HK-2 (cell line): Measurements from ENCODE around the gene MBNL1.

ENCODE experiments used
- DNase-seq: peaks from one replicate; pipeline ENCODE4 v3.0.0-alpha.2; 2018; ENCODE audit not compliant: unreplicated experiment

MBNL1 gene

GRCh38 chr3:152253514-152253913 is 15.2 kb upstream of the MBNL1 start:
- no peak for DNase-seq

GRCh38 chr3:152254041-152254440 is 14.7 kb upstream of the MBNL1 start:
- no peak for DNase-seq

- no peak for DNase-seq
Observed at GRCh38 chr3:152255290-152255689, 13.4 kb upstream of the MBNL1 start.

GRCh38 chr3:152256851-152257562 is 11.7 kb upstream of the MBNL1 start:
- no peak for DNase-seq

GRCh38 chr3:152257563-152258035 is 11.1 kb upstream of the MBNL1 start:
- no peak for DNase-seq

GRCh38 chr3:152258448-152259393 is 10.0 kb upstream of the MBNL1 start:
- peak; percentile 25 for DNase-seq

- DNase-seq = no peak
Observed at GRCh38 chr3:152259468-152259867, 9.3 kb upstream of the MBNL1 start.

- DNase-seq = no peak
Observed at GRCh38 chr3:152260026-152260425, 8.7 kb upstream of the MBNL1 start.

GRCh38 chr3:152260529-152260928 is 8.2 kb upstream of the MBNL1 start:
- no peak for DNase-seq

GRCh38 chr3:152261329-152261728 is 7.4 kb upstream of the MBNL1 start:
- no peak for DNase-seq

GRCh38 chr3:152263711-152264110 is 5.0 kb upstream of the MBNL1 start:
- DNase-seq = no peak

GRCh38 chr3:152264378-152264777 is 4.4 kb upstream of the MBNL1 start:
- no peak for DNase-seq

- DNase-seq = peak; percentile 50
Observed at GRCh38 chr3:152266221-152266995, 2.3 kb upstream of the MBNL1 start.

- no peak for DNase-seq
Observed at GRCh38 chr3:152267831-152268554, 736 bp upstream of the MBNL1 start.

GRCh38 chr3:152269056-152269830 is 514 bp downstream of the MBNL1 start:
- no peak for DNase-seq

- peak; percentile 28 for DNase-seq
Observed at GRCh38 chr3:152269831-152270734, 1.4 kb downstream of the MBNL1 start.

- DNase-seq = no peak
Observed at GRCh38 chr3:152270937-152271336, 2.2 kb downstream of the MBNL1 start.

- DNase-seq = no peak
Observed at GRCh38 chr3:152271501-152272236, 2.9 kb downstream of the MBNL1 start.

- no peak for DNase-seq
Observed at GRCh38 chr3:152272771-152273242, 4.1 kb downstream of the MBNL1 start.
